Mesendoderm (in vitro differentiated cells): ENCODE data around the gene TRAPPC3L.
"Not testable (repeated sequence)": the region's sequence is repeated elsewhere in the genome, so short reads cannot be mapped to it uniquely, and the experiment has no call there.

ENCODE experiments used
- DNase-seq: peaks from one replicate; pipeline ENCODE4 v3.0.0; 2013
- H2AK5ac ChIP-seq: 2 replicates; pipeline ENCODE4 v1.6.1; 2013; ENCODE audit warnings: low read length, inconsistent platforms
- H2BK120ac ChIP-seq: 2 replicates; pipeline ENCODE4 v1.6.1; 2013; ENCODE audit warnings: low read depth, mild to moderate bottlenecking, low read length, moderate library complexity, mixed read lengths
- H2BK15ac ChIP-seq: replicated peaks from 2 replicates; pipeline ENCODE4 v1.6.1; 2013; ENCODE audit warnings: low read depth, mild to moderate bottlenecking, moderate library complexity
- H2BK5ac ChIP-seq: 2 replicates; pipeline ENCODE4 v1.6.1; 2013; ENCODE audit warnings: low read length, inconsistent platforms
- H3K18ac ChIP-seq: 2 replicates; pipeline ENCODE4 v1.6.1; 2013; ENCODE audit warnings: mild to moderate bottlenecking, low read length, mixed read lengths
- H3K23ac ChIP-seq: one replicate; pipeline ENCODE4 v1.6.1; 2013; ENCODE audit warnings: low read length
- H3K27ac ChIP-seq: 2 replicates; pipeline ENCODE4 v1.5.1; 2013; ENCODE audit warnings: low read depth, mild to moderate bottlenecking, inconsistent platforms, low read length, moderate library complexity
- H3K27me3 ChIP-seq: 2 replicates; pipeline ENCODE4 v1.6.1; 2013; ENCODE audit warnings: low read length, control low read depth, mild to moderate bottlenecking, inconsistent platforms; ENCODE audit not compliant: insufficient read depth, poor library complexity
- H3K36me3 ChIP-seq: 2 replicates; pipeline ENCODE4 v1.6.1; 2013; ENCODE audit warnings: low read length, inconsistent platforms; ENCODE audit not compliant: control insufficient read depth, insufficient read depth
- H3K4ac ChIP-seq: one replicate; pipeline ENCODE4 v1.6.1; 2013; ENCODE audit warnings: low read depth, mild to moderate bottlenecking, low read length, moderate library complexity
- H3K4me1 ChIP-seq: 2 replicates; pipeline ENCODE4 v1.6.1; 2013; ENCODE audit warnings: low read depth, low read length, inconsistent platforms; ENCODE audit not compliant: control insufficient read depth
- H3K4me2 ChIP-seq: 2 replicates; pipeline ENCODE4 v1.6.1; 2013; ENCODE audit warnings: low read length
- H3K4me3 ChIP-seq: 2 replicates; pipeline ENCODE4 v1.5.1; 2013; ENCODE audit warnings: mild to moderate bottlenecking, low read length
- H3K56ac ChIP-seq: one replicate; pipeline ENCODE4 v1.6.1; 2013; ENCODE audit warnings: low read length
- H3K79me1 ChIP-seq: 2 replicates; pipeline ENCODE4 v1.6.1; 2013; ENCODE audit warnings: low read length, inconsistent platforms
- H3K79me2 ChIP-seq: 2 replicates; pipeline ENCODE4 v1.6.1; 2013; ENCODE audit warnings: mild to moderate bottlenecking, low read length; ENCODE audit not compliant: control insufficient read depth, insufficient read depth
- H3K9ac ChIP-seq: 2 replicates; pipeline ENCODE4 v1.6.1; 2013; ENCODE audit warnings: low read length, inconsistent platforms
- H4K5ac ChIP-seq: one replicate; pipeline ENCODE4 v1.6.1; 2013; ENCODE audit warnings: low read length
- H4K8ac ChIP-seq: one replicate; pipeline ENCODE4 v1.6.1; 2013; ENCODE audit warnings: low read depth, mild to moderate bottlenecking, control low read depth, low read length, moderate library complexity
- WGBS: extraction: QIAGEN DNeasy Blood & Tissue Kit; methylation state at CpG from one replicate; pipeline ENCODE4 v1.1.7; 2013; ENCODE audit warnings: low lambda C conversion rate, missing lambda C conversion rate; ENCODE audit not compliant: insufficient coverage; ENCODE audit errors: extremely low coverage; 5-methylcytosine and 5-hydroxymethylcytosine counted together

TRAPPC3L gene

DNA sequence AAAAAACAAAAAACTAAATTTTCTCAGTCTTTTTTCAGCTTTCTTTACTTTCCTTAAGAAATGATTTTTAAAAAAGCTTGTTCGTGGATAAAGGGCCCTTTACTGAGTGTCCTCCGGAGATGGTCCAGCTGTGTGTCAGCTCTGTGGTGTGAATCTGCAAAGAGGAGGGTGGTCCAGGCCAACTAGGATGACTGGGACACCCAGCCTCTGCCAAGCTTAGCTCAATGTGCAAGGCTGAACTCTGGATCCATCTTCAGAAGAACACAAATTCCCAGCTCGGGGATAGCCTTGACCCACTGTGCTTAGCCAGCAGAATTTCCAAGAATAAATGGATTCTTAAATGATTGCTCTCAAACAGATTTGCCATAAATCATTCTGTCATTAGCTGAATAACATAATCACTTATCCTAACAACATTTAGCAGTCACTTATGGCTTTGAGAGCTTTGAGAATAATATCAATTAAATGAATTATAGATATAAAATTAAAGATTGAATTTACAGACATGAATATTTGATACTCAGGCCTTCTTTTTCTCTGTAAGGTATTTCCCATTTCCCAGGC, 48.3 kb downstream of the TRAPPC3L start:
- Histone ChIP-seq H2BK120ac (no peak overlapping the region), H4K5ac (no peak overlapping the region), H2BK5ac (no peak overlapping the region), H3K27ac (no peak overlapping the region), H3K56ac (no peak overlapping the region), H3K9ac (no peak overlapping the region), H4K8ac (no peak overlapping the region), H2BK15ac (no peak overlapping the region), H3K36me3 (no peaks in the 10 kb centered on the region), H3K4me2 (no peak overlapping the region), H3K27me3 (no peaks in the 10 kb centered on the region), H2AK5ac (no peak overlapping the region), H3K18ac (no peak overlapping the region), H3K79me2 (no peaks in the 10 kb centered on the region), H3K23ac (no peak overlapping the region), H3K4me3 (no peak overlapping the region), H3K4me1 (no peaks in the 10 kb centered on the region), H3K4ac (no peak overlapping the region), H3K79me1 (no peaks in the 10 kb centered on the region)
- no CpG with 5 or more reads among the region's 3 CpGs for WGBS
- DNase-seq: no peak

DNA sequence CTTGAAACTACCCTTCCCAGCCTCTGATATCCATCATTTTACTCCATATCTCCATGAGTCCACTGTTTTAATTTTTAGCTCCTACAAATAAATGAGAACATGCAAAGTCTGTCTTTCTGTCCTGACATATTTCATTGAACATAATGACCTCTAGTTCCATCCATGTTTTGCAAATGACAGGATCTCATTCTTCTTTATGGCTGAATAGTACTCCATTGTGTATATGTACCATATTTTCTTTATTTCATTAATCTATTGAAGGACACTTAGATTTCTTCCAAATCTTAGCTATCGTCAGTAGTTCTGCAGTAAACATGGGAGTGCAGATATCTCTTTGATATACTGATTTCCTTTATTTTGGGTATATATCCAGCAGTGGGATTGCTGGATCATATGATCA, 50.3 kb downstream of the TRAPPC3L start:
- not testable (repeated sequence) for H3K79me2 ChIP-seq, H3K4me3 ChIP-seq, H2AK5ac ChIP-seq, H3K9ac ChIP-seq, H3K27ac ChIP-seq, H3K4ac ChIP-seq, H3K4me2 ChIP-seq, H3K56ac ChIP-seq, DNase-seq, H3K23ac ChIP-seq, H4K5ac ChIP-seq, H3K27me3 ChIP-seq, H2BK5ac ChIP-seq, H3K18ac ChIP-seq, H3K4me1 ChIP-seq, H3K79me1 ChIP-seq, H4K8ac ChIP-seq, H3K36me3 ChIP-seq, H2BK15ac ChIP-seq, H2BK120ac ChIP-seq
- no CpG with 5 or more reads among the region's 1 CpG for WGBS

DNA sequence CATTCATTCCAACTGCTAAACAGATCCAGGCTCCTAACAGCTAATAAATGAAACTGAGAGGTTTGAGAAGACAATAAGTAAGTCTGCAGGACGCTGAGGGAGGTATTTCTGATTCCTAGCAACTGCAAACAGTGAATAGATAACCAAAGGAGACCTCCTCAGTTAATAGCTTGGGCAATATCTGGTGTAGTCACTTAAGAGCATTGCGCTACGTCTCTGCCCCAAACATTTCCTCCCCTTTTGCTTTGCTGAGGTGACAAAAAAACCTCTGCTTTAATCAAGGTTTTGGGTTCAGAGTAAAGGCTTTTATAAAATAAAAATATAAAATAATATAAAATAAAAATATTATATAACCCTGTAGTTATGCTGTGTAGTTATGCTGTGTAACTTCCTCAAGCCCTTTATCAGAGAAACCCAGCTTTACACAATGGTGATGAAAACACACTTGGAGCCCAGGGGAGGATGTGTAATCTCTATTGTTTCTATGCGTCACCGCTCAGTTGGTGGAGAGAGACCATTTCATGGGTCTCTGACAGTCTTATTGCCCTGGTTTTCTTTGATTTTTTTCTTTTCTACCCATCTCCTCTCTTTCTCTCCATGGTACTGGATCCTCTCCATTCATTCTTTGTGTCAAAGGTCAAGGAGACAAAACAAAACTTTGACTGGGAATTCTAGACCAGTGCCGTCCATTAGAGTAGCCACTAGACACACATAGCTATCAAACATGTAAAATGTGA, 53.0 kb downstream of the TRAPPC3L start:
- H3K27ac ChIP-seq: no peak overlapping the region
- DNase-seq: peak; percentile 65
- WGBS: no CpG with 5 or more reads among the region's 6 CpGs
- no peak overlapping the region for H3K56ac ChIP-seq
- no peak overlapping the region for H2AK5ac ChIP-seq
- no peak overlapping the region for H3K4me3 ChIP-seq
- no peak overlapping the region for H2BK15ac ChIP-seq
- H3K9ac ChIP-seq: no peak overlapping the region
- no peaks in the 10 kb centered on the region for H3K27me3 ChIP-seq
- H3K4me1 ChIP-seq: no peaks in the 10 kb centered on the region
- no peaks in the 10 kb centered on the region for H3K36me3 ChIP-seq
- no peak overlapping the region for H4K8ac ChIP-seq
- H3K18ac ChIP-seq: no peak overlapping the region
- H4K5ac ChIP-seq: no peak overlapping the region
- H3K4me2 ChIP-seq: no peak overlapping the region
- no peak overlapping the region for H2BK120ac ChIP-seq
- no peaks in the 10 kb centered on the region for H3K79me2 ChIP-seq
- no peaks in the 10 kb centered on the region for H3K79me1 ChIP-seq
- H3K23ac ChIP-seq: no peak overlapping the region
- no peak overlapping the region for H3K4ac ChIP-seq
- no peak overlapping the region for H2BK5ac ChIP-seq

DNA sequence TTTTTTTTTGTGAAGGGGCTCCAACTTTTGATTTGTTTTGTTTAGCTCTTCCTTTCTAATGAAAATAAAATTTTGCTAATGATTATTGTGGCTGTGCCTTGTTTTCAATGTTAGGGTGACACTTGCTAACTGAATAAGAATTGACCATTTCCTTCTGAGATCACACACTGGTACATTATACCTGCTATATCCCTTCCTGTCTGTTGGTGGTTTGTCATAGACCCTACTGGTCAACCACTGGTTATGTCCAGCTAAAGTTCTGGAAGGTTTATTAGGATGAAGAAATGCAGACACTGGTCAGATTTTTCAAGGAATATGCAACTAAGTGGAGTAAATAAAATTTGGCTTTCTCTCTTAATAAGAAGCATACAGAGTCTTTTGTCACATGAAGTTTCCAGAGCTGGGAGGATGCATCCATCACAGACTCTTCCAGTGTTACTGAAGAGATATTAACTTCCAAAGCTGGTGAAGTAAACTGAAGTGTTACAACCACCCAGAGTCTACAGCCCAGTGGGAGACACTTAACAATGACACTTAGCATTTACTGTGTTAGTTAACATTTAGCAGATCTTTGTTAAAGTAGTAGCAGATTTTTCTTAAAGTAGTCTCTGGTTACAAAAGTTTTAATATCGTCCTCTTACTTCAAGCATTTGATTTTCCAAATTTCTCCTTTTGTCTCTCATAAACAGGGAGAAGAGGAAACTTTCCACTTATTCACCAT, 53.7 kb downstream of the TRAPPC3L start:
- H3K4me3 ChIP-seq: no peak overlapping the region
- no peak overlapping the region for H3K27ac ChIP-seq

DNA sequence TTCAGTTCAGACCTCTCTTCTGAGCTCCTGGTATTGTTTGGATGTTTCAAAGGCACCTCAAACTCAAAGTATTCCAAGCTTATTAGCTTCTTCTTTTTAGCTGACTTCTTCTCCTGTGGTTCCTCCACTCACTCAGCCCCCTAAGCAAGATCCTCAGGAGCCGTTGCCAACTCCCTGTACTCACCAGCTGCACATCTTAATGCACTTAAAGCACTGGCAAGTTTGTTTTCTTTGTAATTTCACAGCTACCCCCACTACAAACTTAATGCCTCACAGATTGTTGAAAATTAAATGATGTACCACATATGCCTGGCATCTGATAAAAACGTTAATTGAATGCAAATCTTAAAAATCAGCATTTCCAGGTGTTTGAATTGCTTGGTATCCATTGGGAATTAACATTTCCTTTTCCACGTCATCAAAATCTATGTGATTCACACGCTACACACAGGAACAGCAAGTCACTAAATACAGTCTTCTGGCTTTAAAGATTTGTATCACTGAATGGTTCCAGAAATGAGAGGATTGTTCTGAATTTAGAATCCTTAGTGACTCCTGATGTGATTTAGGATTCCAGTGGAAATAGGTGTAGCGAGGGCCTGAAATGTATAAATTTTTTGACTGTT, 59.8 kb downstream of the TRAPPC3L start:
- Histone ChIP-seq H3K4ac (no peak overlapping the region), H3K27me3 (no peaks in the 10 kb centered on the region), H2BK120ac (no peak overlapping the region), H2BK15ac (no peak overlapping the region), H3K27ac (no peak overlapping the region), H3K18ac (no peak overlapping the region), H3K4me2 (no peak overlapping the region), H2BK5ac (no peak overlapping the region), H3K79me2 (no peaks in the 10 kb centered on the region), H2AK5ac (no peak overlapping the region), H3K79me1 (no peaks in the 10 kb centered on the region), H3K36me3 (no peaks in the 10 kb centered on the region), H4K5ac (no peak overlapping the region), H3K56ac (peak overlapping the region; percentile 25), H3K4me3 (no peak overlapping the region), H3K23ac (no peak overlapping the region), H4K8ac (no peak overlapping the region), H3K4me1 (no peaks in the 10 kb centered on the region), H3K9ac (no peak overlapping the region)
- DNase-seq: no peak
- no CpG with 5 or more reads among the region's 5 CpGs for WGBS

More for the DNA sequence above, 53.7 kb downstream of the TRAPPC3L start:
- no peaks in the 10 kb centered on the region for H3K79me2 ChIP-seq
- H3K18ac ChIP-seq: no peak overlapping the region
- H4K8ac ChIP-seq: no peak overlapping the region
- no peak overlapping the region for H3K23ac ChIP-seq
- H2BK15ac ChIP-seq: no peak overlapping the region
- H4K5ac ChIP-seq: peak overlapping the region; percentile 29
- no peaks in the 10 kb centered on the region for H3K27me3 ChIP-seq
- no CpG with 5 or more reads among the region's 1 CpG for WGBS
- no peak overlapping the region for H3K9ac ChIP-seq
- no peaks in the 10 kb centered on the region for H3K4me1 ChIP-seq
- H2BK5ac ChIP-seq: no peak overlapping the region
- no peak overlapping the region for H3K4ac ChIP-seq
- no peak for DNase-seq
- no peak overlapping the region for H2AK5ac ChIP-seq
- H3K4me2 ChIP-seq: no peak overlapping the region
- H3K79me1 ChIP-seq: no peaks in the 10 kb centered on the region
- no peak overlapping the region for H2BK120ac ChIP-seq
- no peaks in the 10 kb centered on the region for H3K36me3 ChIP-seq
- no peak overlapping the region for H3K56ac ChIP-seq
